Cardiac fibroblast (primary cell): Measurements from ENCODE around the gene TTLL8.
"Not testable (repeated sequence)": the region's sequence is repeated elsewhere in the genome, so short reads cannot be mapped to it uniquely, and the experiment has no call there.

Experiments
- DNase-seq, 2 donors: peaks; one replicate each; pipeline versions ENCODE4 v3.0.0 to v3.0.0-alpha.2; 2010; ENCODE audit warnings: low read depth in 2 of 2
- H3K4me3 ChIP-seq, 2 donors: replicated peaks in 1 of 2; 1 replicate in 1 of 2; 2 replicates in 1 of 2; pipeline ENCODE4 v1.5.1; 2011; ENCODE audit warnings: low read depth in 2 of 2, low read length in 2 of 2, mild to moderate bottlenecking in 2 of 2, moderate library complexity in 1 of 2
- TF ChIP-seq, protein P1 (sequence below): IDR thresholded peaks from one replicate; pipeline ENCODE4 v1.5.1; 2011; ENCODE audit warnings: low read depth, mild to moderate bottlenecking, low read length, inconsistent platforms

Gene TTLL8

DNA sequence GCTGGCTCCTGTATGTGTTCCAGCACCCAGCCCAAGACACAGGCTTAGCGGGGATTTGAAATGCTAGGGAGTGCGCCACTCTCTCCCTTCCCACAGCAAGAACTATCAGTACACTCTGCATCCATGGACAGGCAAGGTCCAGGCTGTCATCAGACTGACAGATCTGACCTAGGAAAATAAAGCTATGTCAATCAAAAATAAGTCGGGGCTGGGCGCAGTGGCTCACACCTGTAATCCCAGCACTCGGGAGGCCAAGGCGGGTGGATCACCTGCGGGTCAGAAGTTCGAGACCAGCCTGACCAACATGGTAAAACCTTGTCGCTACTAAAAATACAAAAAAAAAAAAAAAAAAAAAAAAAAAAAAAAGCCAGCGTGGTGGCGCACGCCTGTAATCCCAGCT, 30.0 kb upstream of the TTLL8 start:
- TF ChIP-seq, protein P1, sequence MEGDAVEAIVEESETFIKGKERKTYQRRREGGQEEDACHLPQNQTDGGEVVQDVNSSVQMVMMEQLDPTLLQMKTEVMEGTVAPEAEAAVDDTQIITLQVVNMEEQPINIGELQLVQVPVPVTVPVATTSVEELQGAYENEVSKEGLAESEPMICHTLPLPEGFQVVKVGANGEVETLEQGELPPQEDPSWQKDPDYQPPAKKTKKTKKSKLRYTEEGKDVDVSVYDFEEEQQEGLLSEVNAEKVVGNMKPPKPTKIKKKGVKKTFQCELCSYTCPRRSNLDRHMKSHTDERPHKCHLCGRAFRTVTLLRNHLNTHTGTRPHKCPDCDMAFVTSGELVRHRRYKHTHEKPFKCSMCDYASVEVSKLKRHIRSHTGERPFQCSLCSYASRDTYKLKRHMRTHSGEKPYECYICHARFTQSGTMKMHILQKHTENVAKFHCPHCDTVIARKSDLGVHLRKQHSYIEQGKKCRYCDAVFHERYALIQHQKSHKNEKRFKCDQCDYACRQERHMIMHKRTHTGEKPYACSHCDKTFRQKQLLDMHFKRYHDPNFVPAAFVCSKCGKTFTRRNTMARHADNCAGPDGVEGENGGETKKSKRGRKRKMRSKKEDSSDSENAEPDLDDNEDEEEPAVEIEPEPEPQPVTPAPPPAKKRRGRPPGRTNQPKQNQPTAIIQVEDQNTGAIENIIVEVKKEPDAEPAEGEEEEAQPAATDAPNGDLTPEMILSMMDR = no peak
- no peak for DNase-seq
- H3K4me3 ChIP-seq = no peak overlapping the region

DNA sequence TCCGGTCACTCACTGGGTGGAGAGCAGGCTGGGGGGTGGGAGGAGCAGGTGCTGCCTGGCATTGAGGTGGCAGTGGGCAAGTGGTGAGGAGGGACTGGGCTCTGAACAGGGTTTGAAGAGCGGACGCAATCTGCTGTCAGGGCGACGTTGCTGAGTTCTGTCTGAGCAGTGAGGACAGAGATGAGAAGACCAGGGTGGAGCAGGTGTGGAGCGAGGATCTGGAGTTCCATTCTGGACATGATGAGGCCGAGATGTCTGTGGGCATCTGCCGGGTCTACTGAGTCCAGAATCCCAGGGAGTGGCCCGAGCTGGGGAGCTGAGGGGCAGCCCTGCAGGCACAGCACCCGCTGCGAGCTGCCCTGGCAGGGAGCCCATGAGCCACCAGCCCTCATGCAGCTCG, 29.5 kb upstream of the TTLL8 start:
- TF ChIP-seq, protein P1 = no peak
- no peak overlapping the region for H3K4me3 ChIP-seq
- no peak for DNase-seq

GRCh38 chr22:50086975-50087374, 28.9 kb upstream of the TTLL8 start:
- not testable (repeated sequence) for DNase-seq, H3K4me3 ChIP-seq

DNA sequence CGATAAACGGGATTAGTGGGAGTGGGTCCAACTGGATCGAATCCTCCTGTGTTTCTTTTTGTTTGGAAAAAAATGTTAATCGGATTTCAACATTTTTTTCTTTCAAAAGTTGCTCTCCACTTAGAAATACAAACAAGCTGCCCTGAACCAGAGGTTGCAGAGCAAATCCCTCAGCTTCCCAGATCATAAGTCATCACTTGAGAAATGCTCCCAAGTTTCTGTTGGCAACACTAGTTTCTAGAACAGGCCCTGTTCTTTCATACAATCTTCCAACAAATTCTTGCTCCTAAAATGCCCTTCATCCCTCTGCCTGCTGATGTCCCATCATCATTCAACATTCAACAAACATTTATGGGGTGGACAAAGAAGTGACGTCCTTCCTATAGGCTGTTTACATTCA, 28.4 kb upstream of the TTLL8 start:
- TF ChIP-seq, protein P1 = no peak
- DNase-seq = peak; percentile 48 to 85
- H3K4me3 ChIP-seq = no peak overlapping the region

GRCh38 chr22:50085211-50085972, 27.3 kb upstream of the TTLL8 start, which contains the start of gene MLC1:
TSS of gene MLC1 (minus strand) at chr22:50085426. CDS start at chr22:50084902, 524 bp downstream.
- H3K4me3 ChIP-seq = no peak within 1 kb of the TSS
- DNase-seq = peak; percentile 8 to 85

GRCh38 chr22:50084614-50085021, 26.5 kb upstream of the TTLL8 start:
- DNase-seq = no peak
- H3K4me3 ChIP-seq = no peak overlapping the region
- TF ChIP-seq, protein P1 = no peak

More at GRCh38 chr22:50085211-50085972, 27.3 kb upstream of the TTLL8 start, which contains the start of gene MLC1:
- TF ChIP-seq, protein P1 = no peak

DNA sequence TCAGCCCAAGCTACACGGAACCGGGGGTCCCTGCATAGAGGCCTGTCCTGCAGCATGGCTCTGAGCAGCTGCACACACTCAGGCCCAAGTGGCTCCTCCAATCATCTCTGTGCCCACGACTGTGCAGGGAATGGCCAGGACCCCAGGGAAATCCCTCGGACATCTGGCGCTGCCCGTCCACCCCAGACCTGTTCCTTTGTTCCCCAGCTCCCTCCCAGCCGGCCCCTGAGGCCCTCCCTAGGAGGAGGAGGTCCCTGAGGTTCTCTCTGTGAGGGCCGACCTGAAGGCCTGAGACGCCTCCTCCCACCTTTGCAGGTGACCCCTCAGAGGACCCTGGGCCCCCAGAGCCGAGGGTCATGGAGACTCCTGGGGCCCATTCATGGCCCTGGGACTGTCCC, 26.0 kb upstream of the TTLL8 start:
- no peak for DNase-seq
- TF ChIP-seq, protein P1 = no peak
- no peak overlapping the region for H3K4me3 ChIP-seq
